ENCODE results near the gene CD248.

The CD248 gene

GRCh38 chr11:66339686-66340483 is 23.0 kb upstream of the CD248 start:
- DNase-seq: no peak

DNA sequence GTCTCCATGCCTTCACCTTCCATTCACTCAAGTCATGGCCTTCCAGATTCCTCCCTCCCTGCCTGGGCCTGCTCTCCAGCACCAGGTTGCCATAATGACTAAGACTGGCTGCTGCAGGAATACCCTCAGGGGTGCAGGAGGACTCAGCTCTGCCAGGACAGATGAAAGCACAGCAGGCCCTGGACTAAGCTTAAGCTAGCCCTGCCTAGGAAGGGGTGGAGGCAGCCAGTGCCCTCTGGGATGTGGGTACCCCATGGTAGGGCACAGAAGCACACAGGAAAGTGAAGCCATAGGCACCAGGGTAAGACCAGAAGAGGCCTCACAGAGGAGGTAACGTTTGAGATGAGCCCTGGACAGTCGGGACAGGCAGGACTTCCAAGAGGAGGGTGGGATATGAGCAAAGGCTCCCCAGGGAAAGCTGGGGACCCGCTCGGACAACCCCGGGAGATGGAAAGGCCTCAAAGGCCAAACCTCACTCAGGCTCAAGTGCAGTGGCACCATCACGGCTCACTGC is 22.4 kb upstream of the CD248 start:
- no peak for DNase-seq

- no peak for DNase-seq
Observed at GRCh38 chr11:66338276-66339161, 21.7 kb upstream of the CD248 start.

GRCh38 chr11:66337103-66337899 is 20.5 kb upstream of the CD248 start:
- DNase-seq: no peak

DNA sequence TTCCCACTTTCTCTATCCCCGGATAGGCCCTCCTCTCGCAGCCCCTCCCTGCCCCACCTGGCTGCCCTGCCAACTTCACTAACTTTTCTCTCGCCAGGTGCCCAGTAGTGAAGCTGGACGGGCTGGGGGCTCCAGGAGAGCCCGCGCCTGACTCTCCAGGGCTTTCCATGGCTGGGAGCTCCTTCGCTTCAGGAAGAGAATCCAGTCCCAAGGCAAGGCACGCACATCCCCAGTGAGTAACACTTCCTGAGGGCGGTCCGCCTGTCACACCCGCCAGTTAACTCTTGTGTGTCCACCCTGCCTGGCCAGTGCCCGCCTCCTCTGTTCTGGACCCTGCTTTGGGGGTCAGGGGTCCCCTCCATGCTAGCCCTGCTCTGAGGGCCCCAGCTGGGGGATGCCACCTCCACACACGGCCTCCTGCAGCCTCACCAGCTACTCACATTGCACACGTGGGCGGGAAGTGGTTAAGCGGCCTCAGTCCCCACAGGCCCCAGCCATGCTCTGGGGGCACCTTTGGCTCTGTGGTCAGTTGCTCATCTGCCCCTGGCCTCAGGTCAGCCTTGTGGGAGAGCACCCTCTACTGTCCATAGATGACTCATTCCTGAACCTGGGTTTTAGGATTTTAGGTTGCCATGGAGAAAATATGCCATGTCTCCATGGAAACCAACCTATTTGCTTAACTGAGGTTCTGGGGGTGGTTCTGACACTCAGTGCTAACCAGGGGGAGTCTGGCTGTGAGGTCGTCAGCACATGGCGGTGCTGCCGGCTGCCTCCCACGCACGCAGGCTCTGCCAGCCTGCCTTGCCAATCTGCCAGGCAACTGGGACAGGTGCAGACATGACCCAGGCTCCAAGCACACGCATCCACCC is 19.6 kb upstream of the CD248 start, which contains the start of gene RIN1:
Gene RIN1, minus strand, starts transcription at position 201 of the 869 bp plus-strand sequence. Its CDS starts 32 bp downstream, at position 169.
- peak; percentile 75 for DNase-seq

DNA sequence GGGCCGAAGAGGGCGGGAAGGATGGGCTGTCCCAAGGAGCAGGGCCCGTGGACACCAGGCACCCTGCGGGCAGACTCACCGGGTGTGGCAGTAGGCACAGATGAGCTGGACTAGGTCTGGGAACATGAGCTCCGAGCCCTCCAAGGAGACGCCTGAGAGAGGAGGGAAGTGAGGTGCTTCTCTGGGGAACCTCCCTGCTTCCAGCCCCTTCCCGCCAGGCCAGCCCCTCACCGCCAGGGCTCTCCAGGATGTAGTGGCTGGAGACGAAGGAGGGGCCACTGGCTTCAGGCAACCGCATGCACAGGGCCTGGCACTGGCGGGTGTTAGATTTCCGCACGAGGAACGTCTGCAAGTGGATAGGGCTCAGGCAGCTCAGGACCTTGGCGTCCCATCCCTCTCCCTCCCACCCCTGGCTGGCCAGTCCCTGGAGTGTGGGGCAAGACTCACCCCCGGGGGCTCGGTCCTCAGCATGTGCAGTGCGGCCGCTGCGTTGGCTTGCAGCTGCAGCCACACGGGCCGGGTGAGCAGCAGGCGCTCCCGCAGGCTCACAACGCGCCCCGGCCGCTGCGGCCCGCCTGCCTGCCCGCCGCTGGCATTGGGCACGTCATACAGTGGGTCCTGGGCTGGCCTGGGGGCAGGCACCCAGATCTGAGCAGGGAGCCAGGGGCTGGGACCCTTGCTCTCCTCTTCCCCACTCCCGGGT is 18.8 kb upstream of the CD248 start:
- no peak for DNase-seq

GRCh38 chr11:66334605-66335442 is 18.0 kb upstream of the CD248 start:
- no peak for DNase-seq

DNA sequence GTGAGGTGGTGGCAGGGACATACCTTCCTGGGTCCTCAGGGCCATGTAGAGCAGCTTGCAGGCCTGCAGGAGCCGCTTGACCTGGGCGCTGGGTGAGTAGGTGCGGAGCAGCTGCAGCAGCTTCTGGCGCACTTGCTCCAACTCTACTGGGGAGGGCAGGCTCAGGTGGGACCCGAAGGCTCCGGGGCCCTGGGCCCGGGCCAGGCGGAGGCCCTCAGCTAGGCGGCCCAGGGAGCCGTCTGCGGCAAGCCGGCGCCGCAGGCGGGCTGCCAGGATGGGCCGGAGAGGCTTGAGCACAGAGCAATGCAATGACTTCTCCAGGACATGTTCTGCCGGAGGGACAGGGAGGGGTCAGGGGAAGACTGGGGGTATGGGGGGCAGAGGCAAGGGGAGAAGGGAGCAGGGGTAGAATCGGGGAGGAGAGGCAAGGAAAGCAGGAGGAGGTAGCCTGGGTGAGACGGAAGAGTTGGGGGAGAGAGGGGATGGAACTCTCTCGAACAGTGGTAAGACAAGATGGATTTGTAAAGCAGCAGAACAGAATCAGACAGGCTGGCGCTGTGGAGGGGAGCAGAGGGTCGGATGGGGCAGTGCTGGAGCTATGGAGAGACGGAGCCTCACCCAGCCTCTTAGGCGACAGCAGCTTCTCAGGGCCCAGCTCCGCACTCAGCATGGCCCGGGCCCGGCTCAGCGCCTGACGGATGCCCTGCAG is 17.2 kb upstream of the CD248 start:
- no peak for DNase-seq

DNA sequence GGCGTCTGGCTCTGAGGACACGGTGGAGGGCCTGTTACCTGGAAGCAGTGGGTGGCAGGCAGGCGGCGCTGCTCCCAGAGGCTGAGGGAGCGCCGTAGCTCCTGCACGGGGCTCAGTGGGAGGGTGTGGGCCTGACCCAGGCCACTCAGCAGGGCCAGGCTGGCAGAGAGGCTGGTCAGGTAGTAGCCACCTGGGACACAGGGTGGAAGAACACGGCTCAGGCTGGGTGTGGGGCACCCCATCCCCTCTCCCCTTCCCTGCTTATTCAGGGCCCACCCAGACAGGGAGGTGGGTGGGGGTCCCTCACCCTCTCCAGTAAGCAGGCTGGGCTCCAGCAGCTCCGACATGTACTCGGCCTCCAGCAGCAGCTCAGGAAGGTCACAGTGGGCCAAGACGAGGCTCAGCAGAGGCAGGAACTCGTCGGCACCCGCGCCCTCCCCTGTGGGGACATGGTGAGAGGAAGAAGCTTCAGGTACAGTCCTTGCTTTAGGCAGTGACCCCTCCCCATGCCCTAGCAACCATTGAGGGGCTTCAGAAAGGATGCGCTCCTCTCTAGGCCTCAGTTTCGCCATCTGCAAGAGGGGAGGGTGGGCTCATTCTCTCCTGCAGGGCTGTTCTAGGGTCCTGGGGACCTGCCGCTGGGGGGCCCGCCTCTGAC is 16.5 kb upstream of the CD248 start:
- DNase-seq: no peak

- no peak for DNase-seq
Observed at GRCh38 chr11:66332371-66333219, 15.8 kb upstream of the CD248 start.

DNA sequence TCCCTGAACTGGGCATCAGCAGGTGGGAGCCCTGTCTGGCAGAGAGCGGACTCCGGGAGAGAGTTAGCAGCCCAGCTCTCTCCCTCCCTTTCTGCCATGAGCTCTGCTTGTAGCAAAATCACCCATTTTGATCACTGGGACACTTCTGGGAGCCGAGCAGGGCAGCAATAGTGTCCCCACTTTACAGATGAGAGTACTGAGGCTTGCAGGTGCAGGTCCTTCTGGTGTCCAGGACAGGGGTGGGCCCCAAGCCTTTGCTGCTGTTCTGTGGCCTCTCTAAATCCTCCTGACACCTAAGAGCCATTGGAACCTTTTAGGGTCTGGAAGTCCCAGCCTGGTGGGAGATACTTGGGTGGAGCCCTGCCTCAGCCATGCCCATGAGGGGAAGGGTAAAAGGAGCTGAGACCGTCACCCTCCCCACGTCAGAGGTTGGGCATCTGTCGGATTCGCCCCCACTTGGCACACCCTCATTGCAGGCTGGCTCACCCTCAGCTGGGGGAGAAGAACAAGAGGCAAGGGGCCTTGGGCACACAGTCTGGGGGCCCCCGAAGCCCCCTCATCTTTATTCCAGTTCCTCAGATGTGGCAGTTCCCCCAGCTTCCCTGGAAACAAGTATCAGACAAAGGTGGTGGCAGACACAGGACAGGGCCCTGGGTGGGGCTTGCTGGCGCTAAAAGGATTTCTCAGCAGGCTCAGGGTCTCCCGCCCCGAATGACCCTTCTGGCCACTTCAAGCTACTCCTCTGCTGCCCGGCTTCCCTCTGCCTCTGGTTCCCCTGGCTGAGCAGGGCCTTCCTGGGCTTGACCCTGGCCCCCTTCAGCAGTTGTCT is 14.9 kb upstream of the CD248 start:
- DNase-seq: no peak

DNA sequence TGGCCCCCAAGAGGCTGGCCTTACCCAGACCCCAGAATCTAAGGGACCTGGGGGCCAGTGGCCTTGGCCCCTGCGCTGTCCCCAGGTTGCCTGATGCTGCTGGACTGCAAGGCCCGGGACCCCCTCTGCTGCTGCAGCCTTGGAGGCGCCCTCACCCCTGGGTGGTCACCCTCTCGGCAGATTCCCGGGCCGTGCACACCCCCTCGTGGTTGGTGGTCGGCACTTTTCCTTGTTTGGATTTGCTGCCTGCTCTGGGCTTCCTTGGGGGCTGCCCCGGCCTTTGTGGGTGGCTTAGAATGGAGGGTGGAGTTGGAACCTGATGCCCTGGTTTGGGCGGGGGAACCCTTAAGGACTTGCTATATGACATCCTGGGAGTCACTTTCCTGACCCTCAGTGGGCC is 14.1 kb upstream of the CD248 start:
- DNase-seq: no peak

- DNase-seq: no peak
Observed at GRCh38 chr11:66329165-66329673, 12.4 kb upstream of the CD248 start.

GRCh38 chr11:66328302-66329144 is 11.7 kb upstream of the CD248 start:
- DNase-seq: peak; percentile 72

GRCh38 chr11:66328031-66328301 is 11.1 kb upstream of the CD248 start:
- no peak for DNase-seq
